Measurements from ENCODE around the gene AP1M1. TPM values are rescaled to one million over a fixed set of nuclear protein-coding genes. Genes with fewer than 3 reads are reported as not detected.

Gene AP1M1
- total RNA-seq, 1 experiment from 2014 or later = 27.7 TPM

Other genes with a start within 250 kb of the AP1M1 start
- gene OR10H4, start 248.9 kb upstream of the AP1M1 start, total RNA-seq (2021) = not detected in 3 replicates
- 302 to 327 TPM (median 323 TPM) in 3 replicates for gene TPM4, start 121.4 kb upstream of the AP1M1 start, total RNA-seq (2021)
- 68.4 to 81.8 TPM (median 74.0 TPM) in 3 replicates for gene RAB8A, start 86.0 kb upstream of the AP1M1 start, total RNA-seq (2021)
- gene HSH2D, start 54.2 kb upstream of the AP1M1 start, total RNA-seq (2021) = 1.6 to 3.2 TPM (median 3.0 TPM) in 3 replicates
- gene CIB3, start 24.4 kb upstream of the AP1M1 start, total RNA-seq (2021) = not detected in 3 replicates
- gene FAM32A, start 12.5 kb upstream of the AP1M1 start, total RNA-seq (2021) = 59.5 to 62.6 TPM (median 62.2 TPM) in 3 replicates
- 0.82 to 1.1 TPM (median 1.0 TPM) in 3 replicates for gene KLF2, start 126.9 kb downstream of the AP1M1 start, total RNA-seq (2021)